Astrocyte (in vitro differentiated cells and primary cell): Measurements from ENCODE around the gene UBE2J2. TPM values are rescaled to one million over a fixed set of nuclear protein-coding genes. Genes with fewer than 3 reads are reported as not detected.

ENCODE experiments used
- DNase-seq: peaks from one replicate; pipeline ENCODE4 v3.0.0-alpha.2; 2010; ENCODE audit warnings: low read depth
- FAIRE-seq: peaks from 2 replicates; lab custom pipeline; 2011; peaks lifted over from hg19 to GRCh38; lab: Jason Lieb, UNC
- H2AFZ ChIP-seq: 2 replicates; pipeline ENCODE4 v1.6.0; 2012; ENCODE audit warnings: low read depth, low read length, inconsistent platforms
- H3K27ac ChIP-seq: 2 replicates; pipeline ENCODE4 v1.5.1; 2011; ENCODE audit warnings: low read depth, low read length, inconsistent platforms
- H3K27me3 ChIP-seq: 2 replicates; pipeline ENCODE4 v1.6.0; 2011; ENCODE audit warnings: low read length, inconsistent platforms; ENCODE audit not compliant: insufficient read depth
- H3K36me3 ChIP-seq: 2 replicates; pipeline ENCODE4 v1.5.1; 2011; ENCODE audit warnings: low read length, inconsistent platforms; ENCODE audit not compliant: insufficient read depth
- H3K4me1 ChIP-seq: 2 replicates; pipeline ENCODE4 v1.5.1; 2011; ENCODE audit warnings: low read length, inconsistent platforms; ENCODE audit not compliant: insufficient read depth
- H3K4me2 ChIP-seq: 2 replicates; pipeline ENCODE4 v1.6.0; 2012; ENCODE audit warnings: low read length, inconsistent platforms
- H3K4me3 ChIP-seq: 2 replicates; pipeline ENCODE4 v1.5.1; 2011; ENCODE audit warnings: low read depth, mild to moderate bottlenecking, low read length, inconsistent platforms; ENCODE audit not compliant: insufficient read depth
- H3K79me2 ChIP-seq: 2 replicates; pipeline ENCODE4 v1.6.0; 2012; ENCODE audit warnings: mild to moderate bottlenecking, low read length, inconsistent platforms; ENCODE audit not compliant: insufficient read depth
- H3K9ac ChIP-seq: 2 replicates; pipeline ENCODE4 v1.6.0; 2012; ENCODE audit warnings: mild to moderate bottlenecking, low read length, inconsistent platforms
- H3K9me3 ChIP-seq: 2 replicates; pipeline ENCODE4 v1.5.1; 2012; ENCODE audit warnings: low read depth, mild to moderate bottlenecking, low read length, inconsistent platforms; ENCODE audit not compliant: insufficient read depth
- H4K20me1 ChIP-seq: 2 replicates; pipeline ENCODE4 v1.6.0; 2012; ENCODE audit warnings: low read length, inconsistent platforms; ENCODE audit not compliant: insufficient read depth
- H3K27ac Mint-ChIP-seq: one replicate; pipeline ENCODE4 v1.8.0; 2021; ENCODE audit warnings: mild to moderate bottlenecking, mixed read lengths; ENCODE audit not compliant: unreplicated experiment
- H3K27me3 Mint-ChIP-seq: one replicate; pipeline ENCODE4 v1.8.0; 2021; ENCODE audit warnings: low read depth, mixed read lengths; ENCODE audit not compliant: unreplicated experiment
- H3K36me3 Mint-ChIP-seq: one replicate; pipeline ENCODE4 v1.8.0; 2021; ENCODE audit warnings: low read depth, mixed read lengths; ENCODE audit not compliant: unreplicated experiment
- H3K4me1 Mint-ChIP-seq: one replicate; pipeline ENCODE4 v1.8.0; 2021; ENCODE audit warnings: low read depth, mixed read lengths; ENCODE audit not compliant: unreplicated experiment
- H3K4me3 Mint-ChIP-seq: one replicate; pipeline ENCODE4 v1.8.0; 2021; ENCODE audit warnings: mild to moderate bottlenecking, moderate library complexity, mixed read lengths; ENCODE audit not compliant: unreplicated experiment
- H3K9me3 Mint-ChIP-seq: one replicate; pipeline ENCODE4 v1.8.0; 2021; ENCODE audit warnings: mild to moderate bottlenecking, mixed read lengths; ENCODE audit not compliant: unreplicated experiment
- EZH2 ChIP-seq: IDR thresholded peaks from 2 replicates; pipeline ENCODE4 v1.6.1; 2012; ENCODE audit warnings: mild to moderate bottlenecking, low read length, inconsistent platforms; ENCODE audit not compliant: insufficient read depth
- total RNA-seq: library from RNA; stranded (reverse); gene quantifications from 2 replicates; pipeline ENCODE4 v1.2.1, GENCODE V29; 2021
- TF ChIP-seq, protein P1 (sequence below): IDR thresholded peaks from 2 replicates; pipeline ENCODE4 v1.5.1; 2011; ENCODE audit warnings: low read depth, mild to moderate bottlenecking, inconsistent platforms, low read length, moderate library complexity; ENCODE audit not compliant: insufficient read depth

The UBE2J2 gene
- total RNA-seq, 1 donor from 2014 or later: 67.4 TPM

DNA sequence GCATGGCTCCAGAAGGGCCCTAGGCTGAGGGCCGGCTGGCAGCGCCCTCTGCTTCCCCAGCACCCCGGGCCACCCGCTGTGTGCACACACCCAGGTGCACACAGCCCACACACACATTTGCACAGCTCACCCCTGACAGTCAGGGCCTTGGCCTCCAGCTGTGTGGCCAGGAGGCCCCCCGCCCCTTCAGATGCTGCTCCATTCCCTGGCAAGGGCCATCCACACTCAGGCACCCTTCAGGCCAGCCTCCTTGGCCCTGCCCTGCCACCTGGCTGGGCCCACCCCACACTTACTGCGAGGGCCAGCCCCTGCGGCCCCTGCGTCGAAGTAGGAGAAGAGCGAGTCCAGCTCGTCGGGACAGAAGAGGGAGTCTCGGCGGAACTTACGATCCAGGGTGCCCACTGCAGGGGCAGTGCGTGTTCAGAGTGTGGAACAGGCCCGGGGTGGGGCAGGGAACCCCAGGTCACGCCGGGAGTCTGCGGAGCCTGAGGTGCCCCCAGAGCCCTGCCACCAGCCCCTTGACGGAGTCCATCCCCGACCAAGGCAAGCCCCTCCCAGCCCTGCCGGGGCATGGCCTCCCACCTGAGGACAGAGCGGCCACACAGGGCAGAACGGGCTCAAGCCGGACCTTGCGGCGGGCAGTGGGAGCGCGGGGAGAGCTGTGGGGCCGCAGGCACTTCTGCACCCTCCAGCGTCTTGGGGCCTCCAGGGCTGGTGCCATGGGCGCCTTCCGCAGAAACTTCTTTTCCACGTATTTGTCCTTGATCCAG lies 21.7 kb upstream of the UBE2J2 start:
- H3K4me1 Mint-ChIP-seq: no peaks in the 10 kb centered on the region
- no peaks in the 10 kb centered on the region for H3K9me3 Mint-ChIP-seq

GRCh38 chr1:1294250-1294890 lies 20.7 kb upstream of the UBE2J2 start:
- Mint-ChIP-seq H3K9me3 (no peaks in the 10 kb centered on the region), H3K36me3 (no peaks in the 10 kb centered on the region), H3K4me3 (no peak overlapping the region), H3K27ac (no peak overlapping the region), H3K27me3 (no peaks in the 10 kb centered on the region), H3K4me1 (no peaks in the 10 kb centered on the region)
- H3K4me3 ChIP-seq: no peak overlapping the region
- no peak for FAIRE-seq
- no peak for DNase-seq
- no peaks in the 10 kb centered on the region for H3K79me2 ChIP-seq
- H3K9ac ChIP-seq: no peak overlapping the region
- H3K4me2 ChIP-seq: no peak overlapping the region
- H3K9me3 ChIP-seq: no peaks in the 10 kb centered on the region
- TF ChIP-seq, protein P1, sequence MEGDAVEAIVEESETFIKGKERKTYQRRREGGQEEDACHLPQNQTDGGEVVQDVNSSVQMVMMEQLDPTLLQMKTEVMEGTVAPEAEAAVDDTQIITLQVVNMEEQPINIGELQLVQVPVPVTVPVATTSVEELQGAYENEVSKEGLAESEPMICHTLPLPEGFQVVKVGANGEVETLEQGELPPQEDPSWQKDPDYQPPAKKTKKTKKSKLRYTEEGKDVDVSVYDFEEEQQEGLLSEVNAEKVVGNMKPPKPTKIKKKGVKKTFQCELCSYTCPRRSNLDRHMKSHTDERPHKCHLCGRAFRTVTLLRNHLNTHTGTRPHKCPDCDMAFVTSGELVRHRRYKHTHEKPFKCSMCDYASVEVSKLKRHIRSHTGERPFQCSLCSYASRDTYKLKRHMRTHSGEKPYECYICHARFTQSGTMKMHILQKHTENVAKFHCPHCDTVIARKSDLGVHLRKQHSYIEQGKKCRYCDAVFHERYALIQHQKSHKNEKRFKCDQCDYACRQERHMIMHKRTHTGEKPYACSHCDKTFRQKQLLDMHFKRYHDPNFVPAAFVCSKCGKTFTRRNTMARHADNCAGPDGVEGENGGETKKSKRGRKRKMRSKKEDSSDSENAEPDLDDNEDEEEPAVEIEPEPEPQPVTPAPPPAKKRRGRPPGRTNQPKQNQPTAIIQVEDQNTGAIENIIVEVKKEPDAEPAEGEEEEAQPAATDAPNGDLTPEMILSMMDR: no peak
- no peak for TF ChIP-seq EZH2
- H3K4me1 ChIP-seq: no peaks in the 10 kb centered on the region
- no peaks in the 10 kb centered on the region for H3K36me3 ChIP-seq
- H3K27me3 ChIP-seq: no peaks in the 10 kb centered on the region
- peaks cover 15% of the 10 kb centered on the region for H4K20me1 ChIP-seq
- H2AFZ ChIP-seq: no peak overlapping the region
- no peak overlapping the region for H3K27ac ChIP-seq

More for the DNA sequence above, 21.7 kb upstream of the UBE2J2 start:
- Histone ChIP-seq H3K4me2 (no peak overlapping the region), H3K4me3 (no peak overlapping the region), H3K9me3 (no peaks in the 10 kb centered on the region), H4K20me1 (peaks cover 24% of the 10 kb centered on the region), H3K27ac (no peak overlapping the region), H3K4me1 (no peaks in the 10 kb centered on the region), H3K27me3 (no peaks in the 10 kb centered on the region), H3K36me3 (no peaks in the 10 kb centered on the region), H2AFZ (no peak overlapping the region), H3K79me2 (no peaks in the 10 kb centered on the region), H3K9ac (no peak overlapping the region)
- TF ChIP-seq EZH2: no peak
- TF ChIP-seq, protein P1: no peak
- FAIRE-seq (no peak), DNase-seq (no peak)
- no peak overlapping the region for H3K4me3 Mint-ChIP-seq
- H3K36me3 Mint-ChIP-seq: no peaks in the 10 kb centered on the region
- no peaks in the 10 kb centered on the region for H3K27me3 Mint-ChIP-seq
- H3K27ac Mint-ChIP-seq: no peak overlapping the region
